Sigmoid colon (tissue), 4 donors: Measurements from ENCODE around the gene SPACA7.

ENCODE experiments used
- CTCF ChIP-seq, 4 experiments: fragments of 450-650 bp in 3 of 4; fragments of 200-600 bp in 1 of 4; IDR thresholded peaks; one replicate each; pipeline ENCODE4 v1.5.1; 2016 to 2019; ENCODE audit warnings: antibody characterized with exemption in 4 of 4, mild to moderate bottlenecking in 3 of 4, moderate library complexity in 2 of 4
- POLR2AphosphoS5 ChIP-seq, 4 donors: sonication (generic); formaldehyde crosslinking; IDR thresholded peaks; one replicate each; pipeline ENCODE4 v1.6.1; 2017; ENCODE audit warnings: antibody characterized with exemption in 4 of 4

- TF ChIP-seq CTCF (IDR thresholded peaks at IDR 0.05) (no peak), POLR2AphosphoS5 (IDR thresholded peaks at IDR 0.05) (no peak)
Observed at GRCh38 chr13:112333756-112334543, 42.2 kb upstream of the SPACA7 start.
